Ectodermal cell (in vitro differentiated cells): ENCODE results near the gene SMIM22.

ENCODE experiments used
- H3K27ac ChIP-seq: 2 replicates; pipeline ENCODE4 v1.7.0; 2013; ENCODE audit warnings: mild to moderate bottlenecking, low read depth, low read length; ENCODE audit not compliant: insufficient read depth, poor library complexity, severe bottlenecking
- H3K27me3 ChIP-seq: 2 replicates; pipeline ENCODE4 v1.7.0; 2013; ENCODE audit warnings: mild to moderate bottlenecking, low read length; ENCODE audit not compliant: insufficient read depth, control insufficient read depth, poor library complexity, severe bottlenecking
- H3K36me3 ChIP-seq: one replicate; pipeline ENCODE4 v1.7.0; 2013; ENCODE audit warnings: low read length; ENCODE audit not compliant: control insufficient read depth, insufficient read depth
- H3K4me1 ChIP-seq: one replicate; pipeline ENCODE4 v1.7.0; 2013; ENCODE audit warnings: low read length; ENCODE audit not compliant: control insufficient read depth, insufficient read depth
- H3K4me3 ChIP-seq: 2 replicates; pipeline ENCODE4 v1.7.0; 2013; ENCODE audit warnings: low read depth, low read length, control low read depth; ENCODE audit not compliant: insufficient read depth
- H3K9me3 ChIP-seq: 2 replicates; pipeline ENCODE4 v1.7.0; 2013; ENCODE audit warnings: mild to moderate bottlenecking, low read length, moderate library complexity; ENCODE audit not compliant: control insufficient read depth
- whole genome bisulfite sequencing, 2 experiments: methylation state at CpG; one replicate each; pipeline ENCODE4 v1.1.7; 2013; ENCODE audit warnings: missing lambda C conversion rate in 2 of 2; 5-methylcytosine and 5-hydroxymethylcytosine counted together

SMIM22 gene

DNA sequence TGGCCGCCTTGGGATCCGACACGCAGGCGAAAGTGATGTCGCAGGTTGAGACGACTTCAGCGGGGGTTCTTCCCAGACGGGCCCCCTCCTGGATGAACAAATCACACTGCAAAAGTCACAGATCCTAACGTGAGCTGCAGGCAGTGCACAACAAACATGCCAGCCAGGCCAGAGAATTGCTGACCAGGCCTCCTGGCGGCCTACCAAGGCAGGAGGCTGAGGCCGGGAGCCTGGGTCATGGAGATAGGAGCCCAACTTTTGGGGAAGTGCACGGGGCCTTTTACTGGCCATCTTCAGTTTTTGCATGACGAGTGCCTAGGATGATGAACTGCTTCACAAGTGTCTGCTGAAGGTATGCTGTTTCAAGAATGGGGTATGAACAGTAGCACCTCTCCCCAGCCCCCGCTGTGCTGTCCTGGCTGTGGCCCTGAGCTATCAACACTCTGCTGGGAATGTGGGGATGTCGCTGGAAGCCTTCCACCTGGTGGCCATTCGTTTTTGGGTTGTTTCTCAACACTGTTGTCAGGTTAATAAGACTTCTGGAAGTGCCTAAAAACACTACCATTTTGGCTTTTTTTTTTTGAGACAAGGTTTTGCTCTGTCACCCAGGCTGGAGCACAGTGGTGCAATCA, 19.5 kb downstream of the SMIM22 start:
- no peaks in the 10 kb centered on the region for H3K4me1 ChIP-seq
- H3K27ac ChIP-seq: no peak overlapping the region
- H3K4me3 ChIP-seq: no peak overlapping the region
- H3K27me3 ChIP-seq: no peaks in the 10 kb centered on the region
- 95 to 96% methylated on average over 16 of the region's 16 CpGs for WGBS, 2 experiments
- H3K9me3 ChIP-seq: no peaks in the 10 kb centered on the region
- H3K36me3 ChIP-seq: peaks cover 43% of the 10 kb centered on the region

- 96% methylated on average over 6 of the region's 6 CpGs for WGBS, 2 experiments
- no peak overlapping the region for H3K4me3 ChIP-seq
Observed at GRCh38 chr16:4820652-4821051, 25.5 kb downstream of the SMIM22 start.

DNA sequence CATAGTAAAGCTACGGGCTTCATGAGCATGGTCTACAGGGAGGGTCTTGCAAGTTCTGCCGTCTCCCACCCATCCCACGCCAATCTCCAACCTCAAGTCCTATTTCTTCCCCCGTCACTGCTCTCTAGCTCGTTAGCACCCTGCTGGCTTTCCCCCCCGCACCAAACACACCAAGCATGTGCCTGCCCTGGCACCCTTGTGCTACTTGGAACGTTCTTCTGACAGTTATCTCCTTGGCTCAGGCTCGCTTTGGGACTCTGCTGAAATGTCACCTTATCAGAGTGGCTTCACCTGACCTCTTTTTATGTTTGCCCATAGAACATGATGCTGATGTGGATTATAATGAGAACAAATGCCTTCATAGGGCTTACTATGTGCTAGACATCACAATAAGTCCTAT, 30.0 kb downstream of the SMIM22 start:
- no peak overlapping the region for H3K27ac ChIP-seq
- H3K4me3 ChIP-seq: no peak overlapping the region
- H3K9me3 ChIP-seq: no peaks in the 10 kb centered on the region
- no peaks in the 10 kb centered on the region for H3K27me3 ChIP-seq
- H3K36me3 ChIP-seq: peaks cover 62% of the 10 kb centered on the region
- H3K4me1 ChIP-seq: no peaks in the 10 kb centered on the region
- whole genome bisulfite sequencing, 2 experiments: 92 to 96% methylated on average over 8 of the region's 8 CpGs

More at GRCh38 chr16:4820652-4821051, 25.5 kb downstream of the SMIM22 start:
- Histone ChIP-seq H3K4me1 (no peaks in the 10 kb centered on the region), H3K9me3 (no peaks in the 10 kb centered on the region), H3K36me3 (peaks cover 37% of the 10 kb centered on the region), H3K27ac (no peak overlapping the region), H3K27me3 (no peaks in the 10 kb centered on the region)

- WGBS, 2 experiments: 96 to 97% methylated on average over 4 of the region's 4 CpGs
- Histone ChIP-seq H3K4me1 (no peaks in the 10 kb centered on the region), H3K4me3 (no peak overlapping the region), H3K27ac (no peak overlapping the region), H3K9me3 (no peaks in the 10 kb centered on the region), H3K36me3 (peaks cover 70% of the 10 kb centered on the region), H3K27me3 (no peaks in the 10 kb centered on the region)
Observed at GRCh38 chr16:4826526-4826925, 31.4 kb downstream of the SMIM22 start.

DNA sequence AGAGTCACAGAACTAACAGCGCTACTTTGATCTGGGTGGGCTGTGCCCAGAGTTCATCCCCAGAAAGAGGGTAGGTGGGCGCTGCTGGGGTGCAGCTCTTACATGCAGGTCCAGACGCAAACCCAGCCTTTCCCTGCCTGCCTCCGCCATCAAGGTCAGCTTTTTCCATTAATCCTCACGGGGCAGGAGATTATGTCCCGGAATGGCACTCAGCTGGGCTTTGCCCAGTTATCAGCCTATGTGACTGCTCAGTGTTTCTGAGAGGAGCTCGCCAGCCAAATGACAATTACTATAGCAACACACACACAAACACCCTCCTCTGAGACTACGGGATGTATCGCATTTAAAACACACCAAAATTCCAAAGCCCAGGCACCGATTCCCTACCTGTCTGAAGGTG, 31.8 kb downstream of the SMIM22 start:
- 93 to 95% methylated on average over 10 of the region's 10 CpGs for WGBS, 2 experiments
- no peaks in the 10 kb centered on the region for H3K27me3 ChIP-seq
- no peak overlapping the region for H3K4me3 ChIP-seq
- no peaks in the 10 kb centered on the region for H3K9me3 ChIP-seq
- no peak overlapping the region for H3K27ac ChIP-seq
- no peaks in the 10 kb centered on the region for H3K4me1 ChIP-seq
- peaks cover 70% of the 10 kb centered on the region for H3K36me3 ChIP-seq

- Histone ChIP-seq H3K27me3 (no peaks in the 10 kb centered on the region), H3K27ac (no peak overlapping the region), H3K9me3 (no peaks in the 10 kb centered on the region), H3K36me3 (peaks cover 60% of the 10 kb centered on the region), H3K4me3 (no peak overlapping the region), H3K4me1 (no peaks in the 10 kb centered on the region)
- WGBS, 2 experiments: 95 to 96% methylated on average over 11 of the region's 11 CpGs
Observed at GRCh38 chr16:4828567-4829321, 33.6 kb downstream of the SMIM22 start.

- 95 to 96% methylated on average over 7 of the region's 7 CpGs for WGBS, 2 experiments
- H3K4me1 ChIP-seq: no peaks in the 10 kb centered on the region
- H3K36me3 ChIP-seq: peaks cover 47% of the 10 kb centered on the region
- no peaks in the 10 kb centered on the region for H3K27me3 ChIP-seq
- H3K4me3 ChIP-seq: no peak overlapping the region
- H3K9me3 ChIP-seq: no peaks in the 10 kb centered on the region
- H3K27ac ChIP-seq: no peak overlapping the region
Observed at GRCh38 chr16:4830408-4830807, 35.2 kb downstream of the SMIM22 start.

DNA sequence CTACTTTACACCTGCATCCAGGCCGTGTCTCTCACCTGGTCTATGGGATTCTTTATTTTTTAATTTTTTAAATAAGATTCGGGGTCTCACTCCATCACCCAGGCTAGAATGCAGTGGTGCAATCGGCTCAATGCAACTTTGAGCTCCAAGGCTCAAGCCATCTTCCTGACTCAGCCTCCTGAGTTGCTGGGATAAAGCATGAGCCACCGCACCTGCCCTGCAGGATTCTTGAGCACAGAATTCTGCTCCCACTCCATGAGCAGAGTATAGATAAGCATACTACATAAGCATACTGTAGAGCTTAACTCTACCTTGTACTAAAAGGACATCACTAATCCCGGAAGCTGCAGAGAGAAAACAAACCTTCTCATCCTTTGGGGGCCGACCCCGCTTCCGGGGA, 36.4 kb downstream of the SMIM22 start:
- Histone ChIP-seq H3K36me3 (peaks cover 41% of the 10 kb centered on the region), H3K4me1 (no peaks in the 10 kb centered on the region), H3K4me3 (no peak overlapping the region), H3K27ac (no peak overlapping the region), H3K9me3 (no peaks in the 10 kb centered on the region), H3K27me3 (no peaks in the 10 kb centered on the region)
- 95 to 96% methylated on average over 8 of the region's 8 CpGs for WGBS, 2 experiments

DNA sequence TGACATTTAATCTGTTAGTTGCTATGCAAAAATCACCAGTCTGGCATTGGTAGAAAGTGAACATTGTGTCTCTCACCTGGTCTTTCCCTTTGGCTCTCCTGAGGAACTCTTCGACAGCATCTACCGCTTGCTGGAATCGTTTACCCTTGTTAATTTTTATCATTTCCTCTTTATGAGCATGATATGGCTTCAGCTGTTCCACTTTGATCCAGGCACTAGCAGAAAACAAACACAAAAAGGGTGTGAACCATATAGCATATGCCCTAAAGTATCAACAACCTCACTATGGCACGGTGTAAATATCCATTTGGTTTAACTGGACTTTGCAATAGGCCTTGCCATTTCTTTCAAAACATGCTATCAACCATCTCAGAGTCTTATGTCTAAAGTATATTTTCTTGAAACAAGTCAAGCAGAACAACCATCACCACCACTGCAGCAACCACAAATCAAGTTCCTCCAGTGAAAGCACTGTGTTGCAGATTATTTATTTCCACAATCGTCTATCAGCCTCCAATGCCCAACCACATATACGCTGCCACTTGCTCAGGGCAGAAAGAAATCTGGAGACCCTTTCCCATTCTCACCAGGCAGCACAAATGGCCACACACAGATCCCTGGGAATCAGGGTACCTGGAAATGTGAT, 37.7 kb downstream of the SMIM22 start:
- no peak overlapping the region for H3K27ac ChIP-seq
- H3K4me3 ChIP-seq: no peak overlapping the region
- no peaks in the 10 kb centered on the region for H3K9me3 ChIP-seq
- H3K36me3 ChIP-seq: peaks cover 35% of the 10 kb centered on the region
- 93 to 94% methylated on average over 6 of the region's 6 CpGs for WGBS, 2 experiments
- no peaks in the 10 kb centered on the region for H3K4me1 ChIP-seq
- H3K27me3 ChIP-seq: no peaks in the 10 kb centered on the region

- Histone ChIP-seq H3K27me3 (no peaks in the 10 kb centered on the region), H3K36me3 (peaks cover 30% of the 10 kb centered on the region), H3K4me3 (no peak overlapping the region), H3K4me1 (no peaks in the 10 kb centered on the region), H3K9me3 (no peaks in the 10 kb centered on the region), H3K27ac (no peak overlapping the region)
- 86 to 100% methylated on average over 1 of the region's 1 CpG for WGBS, 2 experiments
Observed at GRCh38 chr16:4833584-4833983, 38.4 kb downstream of the SMIM22 start.
